ENCODE data around the gene LAMC1.

- no peak for TF ChIP-seq ZNF311 (tag by site-specific recombination; IDR thresholded peaks at IDR 0.05; ENCODE audit: borderline replicate concordance)
- no peak for TF ChIP-seq ZNF121 (tag by site-specific recombination; IDR thresholded peaks at IDR 0.05)
- no peak for TF ChIP-seq CTCF (tag by site-specific recombination; IDR thresholded peaks at IDR 0.05)
Observed at GRCh38 chr1:183063349-183063748, 40.1 kb downstream of the LAMC1 start.

All from HEK293 (cell line).